22Rv1 (cell line): ENCODE results near the gene COL23A1.

Experiments used
- H3K27ac ChIP-seq: fragments of 450-650 bp; 2 replicates; pipeline ENCODE4 v1.5.1; 2017
- CTCF ChIP-seq: fragments of 450-650 bp; IDR thresholded peaks from 2 replicates; pipeline ENCODE4 v1.5.1; 2017; ENCODE audit warnings: mild to moderate bottlenecking
- ZFX ChIP-seq: fragments of 450-650 bp; IDR thresholded peaks from 2 replicates; pipeline ENCODE4 v1.6.1; 2017; ENCODE audit warnings: antibody characterized with exemption, borderline replicate concordance

COL23A1 gene

GRCh38 chr5:178273041-178273440 lies 317.2 kb downstream of the COL23A1 start:
- no peak for TF ChIP-seq CTCF
- no peak for TF ChIP-seq ZFX
- no peak overlapping the region for H3K27ac ChIP-seq

DNA sequence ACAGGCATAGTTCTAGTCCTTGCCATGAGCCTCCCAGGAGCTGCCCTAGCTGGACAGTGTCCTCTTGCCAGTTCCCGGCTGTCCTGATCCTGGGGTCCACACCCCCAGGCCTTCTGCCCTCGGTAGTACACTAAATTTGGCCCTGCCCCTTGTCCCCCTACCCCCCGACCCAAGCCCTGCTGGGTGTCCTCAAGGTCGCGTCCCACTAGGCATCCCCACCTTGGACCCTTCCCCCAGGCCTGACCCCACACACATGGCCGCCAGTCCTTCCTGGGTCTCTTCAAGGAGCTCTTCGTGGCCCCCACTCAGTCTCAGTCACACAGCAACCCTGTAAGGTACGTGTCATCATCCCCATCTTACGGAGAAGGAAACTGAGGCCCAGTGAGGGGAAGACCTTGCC lies 317.6 kb downstream of the COL23A1 start:
- H3K27ac ChIP-seq = no peak overlapping the region
- TF ChIP-seq CTCF (no peak), ZFX (no peak)

DNA sequence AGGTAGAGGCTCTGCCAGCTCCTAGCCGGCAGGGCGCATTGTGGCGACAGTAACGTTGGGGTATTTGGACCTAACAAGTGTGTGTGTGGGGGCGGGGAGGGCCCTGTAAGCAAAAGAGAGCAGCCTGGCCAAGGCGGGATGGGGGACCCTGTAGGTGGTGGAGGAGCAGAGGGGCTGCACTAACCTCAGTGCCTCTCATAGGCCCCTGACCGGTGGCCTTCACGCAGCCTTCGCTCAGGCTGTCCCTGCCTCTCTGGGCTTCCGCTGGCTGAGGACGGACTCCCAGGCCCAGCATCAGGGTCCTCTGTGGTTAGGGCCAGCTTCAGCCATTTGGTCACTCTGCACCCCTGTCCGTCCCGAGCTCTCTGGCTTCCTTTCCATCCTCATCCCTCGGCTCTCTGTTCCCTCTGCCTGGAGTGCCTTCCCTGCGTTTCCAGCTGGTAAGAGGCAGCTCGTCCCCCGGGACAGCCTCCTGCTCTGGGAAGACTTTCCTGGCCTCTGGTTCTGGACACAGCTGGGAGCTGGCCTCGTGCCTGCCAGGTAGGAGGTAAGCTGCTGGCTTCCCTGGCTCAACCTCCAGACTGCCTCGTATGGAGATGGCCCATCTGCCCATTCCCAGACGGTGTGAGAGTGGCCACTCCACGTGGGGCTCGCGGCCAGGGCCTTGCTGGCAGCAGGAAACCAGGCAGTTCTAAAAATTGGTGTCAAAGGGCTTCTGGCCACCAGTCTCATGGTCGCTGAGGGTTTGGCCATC lies 318.3 kb downstream of the COL23A1 start:
- TF ChIP-seq ZFX = no peak
- TF ChIP-seq CTCF = no peak
- H3K27ac ChIP-seq = no peak overlapping the region

DNA sequence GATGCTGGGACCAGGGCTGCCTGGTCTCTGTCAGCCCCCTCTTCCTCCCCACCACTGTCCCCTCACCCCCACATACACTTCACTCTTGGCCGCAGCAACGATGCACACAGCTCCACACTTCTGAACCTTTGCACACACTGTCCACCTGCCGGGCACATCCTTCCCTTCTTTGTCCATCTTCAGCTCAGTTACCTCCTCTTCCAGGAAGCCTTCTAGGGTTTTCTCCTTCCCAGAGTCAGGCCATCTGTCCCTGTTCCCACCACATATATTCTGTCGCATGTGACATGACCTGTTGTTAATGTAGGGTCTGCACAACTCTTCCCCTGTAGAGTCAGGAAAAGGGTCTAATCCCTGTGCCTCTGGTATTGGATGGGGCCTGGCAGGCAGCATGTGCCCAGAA lies 319.0 kb downstream of the COL23A1 start:
- TF ChIP-seq CTCF (no peak), ZFX (no peak)
- H3K27ac ChIP-seq = no peak overlapping the region

GRCh38 chr5:178269499-178269898 lies 320.7 kb downstream of the COL23A1 start:
- no peak for TF ChIP-seq CTCF
- no peak for TF ChIP-seq ZFX
- no peak overlapping the region for H3K27ac ChIP-seq

DNA sequence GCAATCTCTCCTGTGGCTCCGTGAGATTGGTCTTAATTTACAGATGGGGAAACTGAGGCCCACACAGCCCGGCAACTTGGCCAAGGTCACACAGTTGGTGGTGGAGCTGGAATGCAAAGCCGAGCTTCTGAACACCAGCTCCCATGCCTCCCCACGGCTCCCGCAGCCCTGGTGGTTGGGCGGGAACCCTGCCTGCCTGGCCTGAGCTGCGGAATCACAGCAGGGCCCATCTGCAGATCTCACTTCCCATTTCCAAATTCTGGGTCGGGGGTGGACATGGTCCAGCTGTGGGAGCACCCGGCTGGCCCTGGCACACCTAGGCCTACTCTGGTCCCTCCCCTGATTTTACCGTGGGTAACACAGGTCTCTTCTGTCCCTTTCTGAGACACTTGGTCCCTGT lies 322.3 kb downstream of the COL23A1 start:
- TF ChIP-seq CTCF = no peak
- H3K27ac ChIP-seq = no peak overlapping the region

- H3K27ac ChIP-seq = no peak overlapping the region
These were observed 322.9 kb downstream of the COL23A1 start for GRCh38 chr5:178267245-178267644.

GRCh38 chr5:178266581-178266980 lies 323.6 kb downstream of the COL23A1 start:
- H3K27ac ChIP-seq = no peak overlapping the region
- TF ChIP-seq ZFX (no peak), CTCF (no peak)

More at GRCh38 chr5:178267245-178267644, 322.9 kb downstream of the COL23A1 start:
- no peak for TF ChIP-seq ZFX
